SU-DHL-6 (cell line): ENCODE data around the gene SLC25A20.

ENCODE experiments used
- EZH2phosphoT487 ChIP-seq: fragments of 200-600 bp; sonication (generic), shearing (Covaris generic); conservative IDR thresholded peaks from 2 replicates; pipeline ENCODE4 v1.6.1; 2018; ENCODE audit warnings: mild to moderate bottlenecking, antibody characterized with exemption, low read length, moderate library complexity, mixed read lengths
- TF ChIP-seq, protein P1 (sequence below): fragments of 200-600 bp; sonication (generic); IDR thresholded peaks from one replicate; pipeline ENCODE4 v1.5.1; 2017; ENCODE audit warnings: antibody characterized with exemption, mild to moderate bottlenecking, low read length, moderate library complexity; ENCODE audit not compliant: insufficient read depth, poor library complexity, severe bottlenecking

DNA sequence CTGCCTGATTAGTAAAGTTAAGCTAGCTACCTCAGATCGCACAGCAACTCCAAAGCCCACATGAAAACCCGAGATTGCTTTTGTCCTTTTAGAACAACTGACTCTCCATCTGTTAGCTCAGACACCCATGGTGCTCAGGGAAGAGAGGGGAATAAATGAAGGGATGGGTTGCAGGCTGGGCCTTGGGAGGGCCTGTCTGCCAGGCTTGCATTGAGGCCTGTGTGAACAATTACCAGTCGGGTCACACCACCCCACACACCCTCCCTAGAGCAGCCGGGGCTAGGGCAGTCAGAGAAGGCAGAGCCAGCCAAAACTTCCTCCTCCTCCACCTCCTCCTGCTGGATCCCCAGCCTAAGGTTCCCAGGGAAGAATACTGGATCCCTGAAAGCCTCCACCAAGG, 42.2 kb downstream of the SLC25A20 start:
- TF ChIP-seq, protein P1, sequence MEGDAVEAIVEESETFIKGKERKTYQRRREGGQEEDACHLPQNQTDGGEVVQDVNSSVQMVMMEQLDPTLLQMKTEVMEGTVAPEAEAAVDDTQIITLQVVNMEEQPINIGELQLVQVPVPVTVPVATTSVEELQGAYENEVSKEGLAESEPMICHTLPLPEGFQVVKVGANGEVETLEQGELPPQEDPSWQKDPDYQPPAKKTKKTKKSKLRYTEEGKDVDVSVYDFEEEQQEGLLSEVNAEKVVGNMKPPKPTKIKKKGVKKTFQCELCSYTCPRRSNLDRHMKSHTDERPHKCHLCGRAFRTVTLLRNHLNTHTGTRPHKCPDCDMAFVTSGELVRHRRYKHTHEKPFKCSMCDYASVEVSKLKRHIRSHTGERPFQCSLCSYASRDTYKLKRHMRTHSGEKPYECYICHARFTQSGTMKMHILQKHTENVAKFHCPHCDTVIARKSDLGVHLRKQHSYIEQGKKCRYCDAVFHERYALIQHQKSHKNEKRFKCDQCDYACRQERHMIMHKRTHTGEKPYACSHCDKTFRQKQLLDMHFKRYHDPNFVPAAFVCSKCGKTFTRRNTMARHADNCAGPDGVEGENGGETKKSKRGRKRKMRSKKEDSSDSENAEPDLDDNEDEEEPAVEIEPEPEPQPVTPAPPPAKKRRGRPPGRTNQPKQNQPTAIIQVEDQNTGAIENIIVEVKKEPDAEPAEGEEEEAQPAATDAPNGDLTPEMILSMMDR: no peak
- TF ChIP-seq EZH2phosphoT487: no peak
